ENCODE results near the gene AMN1. TPM values are rescaled to one million over a fixed set of nuclear protein-coding genes. Genes with fewer than 3 reads are reported as not detected.
"Not testable (repeated sequence)": the region's sequence is repeated elsewhere in the genome, so short reads cannot be mapped to it uniquely, and the experiment has no call there.

The AMN1 gene
- total RNA-seq, 2 experiments from 2014 or later = 6.9 to 8.5 TPM

DNA sequence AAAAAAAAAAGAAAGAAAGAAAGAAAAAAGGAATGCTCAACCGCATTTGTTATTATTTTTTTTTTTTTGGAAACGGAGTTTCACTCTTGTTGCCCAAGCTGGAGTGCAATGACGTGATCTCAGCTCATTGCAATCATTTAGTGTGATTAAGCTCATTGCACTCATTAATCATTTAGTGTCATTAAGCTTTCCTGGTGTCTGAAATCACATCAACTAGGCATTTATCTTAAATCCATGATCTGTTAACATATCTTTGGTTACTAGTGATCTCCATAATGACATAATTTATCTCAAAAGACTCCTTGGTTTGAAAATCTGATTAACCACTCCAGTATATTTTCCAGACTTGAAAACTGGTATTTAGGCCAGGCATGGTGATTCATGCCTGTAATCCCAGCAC is 43.0 kb downstream of the AMN1 start:
- CTCF ChIA-PET = no interaction called here
- ATAC-seq (ENCODE audit: poor library complexity) = no peak
- Histone ChIP-seq H3K9me3 (ENCODE audit: control insufficient read depth in 1 of 2, insufficient read depth in 1 of 2, low read length in 2 of 2) (peaks cover 17 to 31% of the 10 kb centered on the region in 2 experiments), H3K36me3 (ENCODE audit: insufficient read depth, low read length) (peaks cover 20% of the 10 kb centered on the region), H3K4me3 (ENCODE audit: low read length) (no peak overlapping the region), H3K27ac (ENCODE audit: low read depth in 1 of 2, low read length in 2 of 2) (no peak overlapping the region), H3K4me1 (ENCODE audit: insufficient read depth, low read length) (no peaks in the 10 kb centered on the region), H3K27me3 (ENCODE audit: control insufficient read depth in 1 of 2, insufficient read depth in 2 of 2, low read length in 2 of 2) (no peaks in the 10 kb centered on the region)
- POLR2A ChIA-PET = interaction anchor here (0.7 kb wide), 1 partner anchor 43 kb away, joined by 3 read pairs; the partner anchor contains the start of gene AMN1
- no peak overlapping the region for H3K27ac Mint-ChIP-seq
- no peak for DNase-seq
- intact Hi-C loops (cut with DNase I, micrococcal nuclease) = loop anchor here (2.0 to 10.0 kb wide), 2 partner anchors 35 to 1069 kb away; partner anchors contain the start of gene YARS2 (in 1 of the 2)
- H3K9me3 Mint-ChIP-seq = peaks cover 4% of the 10 kb centered on the region
- H3K27me3 Mint-ChIP-seq = no peaks in the 10 kb centered on the region
- H3K4me1 Mint-ChIP-seq (ENCODE audit: low read depth) = peaks cover 11% of the 10 kb centered on the region
- H3K36me3 Mint-ChIP-seq (ENCODE audit: low read depth) = peaks cover 92% of the 10 kb centered on the region
- no peak overlapping the region for H3K4me3 Mint-ChIP-seq
- TF ChIP-seq, protein P1, sequence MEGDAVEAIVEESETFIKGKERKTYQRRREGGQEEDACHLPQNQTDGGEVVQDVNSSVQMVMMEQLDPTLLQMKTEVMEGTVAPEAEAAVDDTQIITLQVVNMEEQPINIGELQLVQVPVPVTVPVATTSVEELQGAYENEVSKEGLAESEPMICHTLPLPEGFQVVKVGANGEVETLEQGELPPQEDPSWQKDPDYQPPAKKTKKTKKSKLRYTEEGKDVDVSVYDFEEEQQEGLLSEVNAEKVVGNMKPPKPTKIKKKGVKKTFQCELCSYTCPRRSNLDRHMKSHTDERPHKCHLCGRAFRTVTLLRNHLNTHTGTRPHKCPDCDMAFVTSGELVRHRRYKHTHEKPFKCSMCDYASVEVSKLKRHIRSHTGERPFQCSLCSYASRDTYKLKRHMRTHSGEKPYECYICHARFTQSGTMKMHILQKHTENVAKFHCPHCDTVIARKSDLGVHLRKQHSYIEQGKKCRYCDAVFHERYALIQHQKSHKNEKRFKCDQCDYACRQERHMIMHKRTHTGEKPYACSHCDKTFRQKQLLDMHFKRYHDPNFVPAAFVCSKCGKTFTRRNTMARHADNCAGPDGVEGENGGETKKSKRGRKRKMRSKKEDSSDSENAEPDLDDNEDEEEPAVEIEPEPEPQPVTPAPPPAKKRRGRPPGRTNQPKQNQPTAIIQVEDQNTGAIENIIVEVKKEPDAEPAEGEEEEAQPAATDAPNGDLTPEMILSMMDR (IDR thresholded peaks at IDR 0.05) = no peak

DNA sequence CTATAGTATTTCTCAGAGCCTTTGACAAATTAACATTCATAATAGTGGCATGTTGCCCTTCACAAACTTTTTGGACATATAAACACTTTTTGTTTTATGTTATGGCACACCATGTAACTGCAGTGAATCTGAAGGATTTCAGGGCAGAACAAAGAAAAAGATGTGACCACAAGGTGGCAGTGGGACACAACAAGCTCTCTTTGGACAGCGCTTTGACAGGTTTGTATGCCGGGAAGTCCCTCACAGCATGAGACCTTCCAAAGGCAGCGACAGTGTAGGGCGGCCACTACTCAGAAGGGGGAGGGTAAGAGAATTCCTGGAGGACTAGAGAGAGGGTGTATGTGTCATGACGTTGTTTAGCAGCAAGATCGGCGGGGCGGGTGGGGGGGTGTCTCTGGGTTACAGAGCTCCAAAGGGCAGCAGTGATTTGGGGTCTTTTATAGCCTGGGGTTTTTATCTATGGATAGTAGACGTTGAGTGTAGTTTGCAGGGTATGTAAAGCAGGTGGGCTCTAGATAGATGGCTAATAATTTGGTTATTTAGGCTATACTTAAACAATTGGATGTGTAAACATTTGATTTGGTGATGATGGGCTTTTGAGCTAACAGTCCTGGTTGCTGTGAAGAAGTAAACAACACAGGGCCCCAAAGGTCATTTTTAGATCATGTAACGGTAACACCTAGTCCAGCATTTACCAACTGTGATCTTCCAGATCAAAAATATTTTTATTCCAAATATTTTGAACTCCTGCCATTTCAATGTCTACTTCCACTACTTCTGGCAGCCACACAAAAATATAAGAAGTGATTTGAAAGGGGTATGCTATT is 46.5 kb downstream of the AMN1 start:
- Histone ChIP-seq H3K27me3 (ENCODE audit: control insufficient read depth in 1 of 2, insufficient read depth in 2 of 2, low read length in 2 of 2) (no peaks in the 10 kb centered on the region), H3K9me3 (ENCODE audit: control insufficient read depth in 1 of 2, insufficient read depth in 1 of 2, low read length in 2 of 2) (peaks cover 17 to 29% of the 10 kb centered on the region in 2 experiments), H3K4me3 (ENCODE audit: low read length) (no peak overlapping the region), H3K27ac (ENCODE audit: low read depth in 1 of 2, low read length in 2 of 2) (no peak overlapping the region), H3K4me1 (ENCODE audit: insufficient read depth, low read length) (no peaks in the 10 kb centered on the region), H3K36me3 (ENCODE audit: insufficient read depth, low read length) (peaks cover 18% of the 10 kb centered on the region)
- Mint-ChIP-seq H3K9me3 (peaks cover 4% of the 10 kb centered on the region), H3K27ac (peak overlapping the region; percentile 31), H3K36me3 (ENCODE audit: low read depth) (peaks cover 68% of the 10 kb centered on the region), H3K4me1 (ENCODE audit: low read depth) (peaks cover 11% of the 10 kb centered on the region), H3K4me3 (peak overlapping the region; percentile 22), H3K27me3 (no peaks in the 10 kb centered on the region)
- TF ChIP-seq, protein P1 (IDR thresholded peaks at IDR 0.05) = peak; percentile 78
- intact Hi-C loops (cut with DNase I, micrococcal nuclease) = loop anchor here (1.0 to 10.0 kb wide), 7 partner anchors 24 to 1072 kb away; partner anchors contain the start of genes ETFBKMT (in 1 of the 2), RESF1 (in 1 of the 2) and YARS2 (in 1 of the 2)
- DNase-seq = peak; percentile 42 to 89 (median 58)
- CTCF ChIA-PET = interaction anchor here (0.6 to 2.0 kb wide), 25 partner anchors 13 to 997 kb away, joined by 3 to 10 read pairs (median 3); partner anchors contain the start of genes AMN1, BICD1, DNM1L and ETFBKMT
- peak; percentile 92 for ATAC-seq (ENCODE audit: poor library complexity)
- POLR2A ChIA-PET = interaction anchor here (0.6 to 2.7 kb wide), 6 partner anchors 12 to 277 kb away, joined by 3 to 13 read pairs (median 6); partner anchors contain the start of genes ETFBKMT and RESF1

DNA sequence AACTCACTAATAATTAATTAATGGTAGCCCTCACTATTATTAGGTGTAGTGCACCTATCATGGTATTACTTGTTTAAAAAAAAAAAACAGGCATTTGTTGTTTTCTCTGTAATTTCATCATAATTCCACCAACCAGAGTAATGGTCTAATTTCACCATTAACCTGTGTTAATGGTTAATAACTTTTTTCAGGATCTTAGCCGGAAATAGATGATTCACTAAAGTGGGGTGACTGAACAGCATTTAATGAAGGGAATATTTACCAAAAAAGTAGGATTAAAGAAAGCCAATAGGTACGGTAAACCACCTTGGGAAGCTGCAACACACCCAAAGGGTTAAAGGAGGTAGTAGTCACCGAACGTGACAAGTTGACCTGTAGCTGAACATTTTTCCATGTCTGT is 56.3 kb downstream of the AMN1 start:
- H3K27me3 ChIP-seq (ENCODE audit: control insufficient read depth in 1 of 2, insufficient read depth in 2 of 2, low read length in 2 of 2) = no peaks in the 10 kb centered on the region
- ChIA-PET CTCF (no interaction called here), POLR2A (no interaction called here)
- H3K27ac ChIP-seq (ENCODE audit: low read depth in 1 of 2, low read length in 2 of 2) = no peak overlapping the region
- H3K4me1 ChIP-seq (ENCODE audit: insufficient read depth, low read length) = no peaks in the 10 kb centered on the region
- no peak overlapping the region for H3K4me3 ChIP-seq (ENCODE audit: low read length)
- no peaks in the 10 kb centered on the region for H3K27me3 Mint-ChIP-seq
- ATAC-seq (ENCODE audit: poor library complexity) (no peak), DNase-seq (no peak)
- no peak overlapping the region for H3K27ac Mint-ChIP-seq
- H3K4me1 Mint-ChIP-seq (ENCODE audit: low read depth) = no peaks in the 10 kb centered on the region
- TF ChIP-seq, protein P1 (IDR thresholded peaks at IDR 0.05) = no peak
- H3K4me3 Mint-ChIP-seq = no peak overlapping the region
- peaks cover 75% of the 10 kb centered on the region for H3K36me3 Mint-ChIP-seq (ENCODE audit: low read depth)
- intact Hi-C loops (cut with DNase I, micrococcal nuclease) = no loop called here
- H3K9me3 Mint-ChIP-seq = peaks cover 3% of the 10 kb centered on the region
- H3K36me3 ChIP-seq (ENCODE audit: insufficient read depth, low read length) = peaks cover 12% of the 10 kb centered on the region
- peaks cover 8 to 15% of the 10 kb centered on the region in 2 experiments for H3K9me3 ChIP-seq (ENCODE audit: control insufficient read depth in 1 of 2, insufficient read depth in 1 of 2, low read length in 2 of 2)

DNA sequence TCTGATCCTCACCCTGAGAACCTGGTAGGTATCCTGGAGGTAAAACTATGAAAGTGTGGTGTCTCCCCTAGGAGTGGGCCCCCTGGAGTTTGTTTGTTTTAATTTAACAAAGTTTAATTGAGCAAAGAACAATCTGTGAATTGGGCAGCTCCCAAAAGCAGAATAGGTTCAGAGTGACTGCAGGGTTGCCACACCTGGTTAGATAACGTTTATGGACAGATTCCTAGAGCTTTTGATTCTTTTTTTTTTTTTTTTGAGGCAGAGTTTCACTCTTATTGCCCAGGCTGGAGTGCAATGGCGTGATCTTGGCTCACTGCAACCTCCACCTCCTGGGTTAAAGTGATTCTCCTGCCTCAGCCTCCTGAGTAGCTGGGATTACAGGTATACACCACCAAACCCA is 59.2 kb downstream of the AMN1 start:
- H3K4me3 Mint-ChIP-seq; H3K9me3 Mint-ChIP-seq; DNase-seq; H3K27me3 Mint-ChIP-seq; H3K4me1 Mint-ChIP-seq (ENCODE audit: low read depth); intact Hi-C loops (cut with DNase I, micrococcal nuclease); H3K27me3 ChIP-seq (ENCODE audit: control insufficient read depth in 1 of 2, insufficient read depth in 2 of 2, low read length in 2 of 2); ATAC-seq (ENCODE audit: poor library complexity); H3K4me3 ChIP-seq (ENCODE audit: low read length); H3K4me1 ChIP-seq (ENCODE audit: insufficient read depth, low read length); H3K27ac Mint-ChIP-seq; H3K27ac ChIP-seq (ENCODE audit: low read depth in 1 of 2, low read length in 2 of 2): not testable (repeated sequence)
- ChIA-PET POLR2A (interaction anchor here (1.6 kb wide), 1 partner anchor 13 kb away, joined by 5 read pairs; no protein-coding TSS in a partner anchor), CTCF (interaction anchor here (1.1 to 1.4 kb wide), 2 partner anchors 12 to 16 kb away, joined by 3 to 5 read pairs; no protein-coding TSS in a partner anchor)
- Histone ChIP-seq H3K9me3 (ENCODE audit: control insufficient read depth in 1 of 2, insufficient read depth in 1 of 2, low read length in 2 of 2) (peaks cover 8 to 15% of the 10 kb centered on the region in 2 experiments), H3K36me3 (ENCODE audit: insufficient read depth, low read length) (peaks cover 12% of the 10 kb centered on the region)
- H3K36me3 Mint-ChIP-seq (ENCODE audit: low read depth) = peaks cover 63% of the 10 kb centered on the region

Measured in CD4-positive, alpha-beta T cell (primary cell).